Measurements from ENCODE around the gene EFCAB12.

- no peak for TF ChIP-seq CTCF (IDR thresholded peaks at IDR 0.05; ENCODE audit: poor library complexity)
- TF ChIP-seq EZH2 (IDR thresholded peaks at IDR 0.05; ENCODE audit: borderline replicate concordance), result no peak
These were observed 24.3 kb downstream of the EFCAB12 start for GRCh38 chr3:129404130-129404529.
